GM18511 (cell line): ENCODE measurements around the gene KLRC1.
"Not testable (repeated sequence)": the region's sequence is repeated elsewhere in the genome, so short reads cannot be mapped to it uniquely, and the experiment has no call there.

Experiments used
- ATAC-seq: cut with Tn5 transposase; IDR thresholded peaks from one replicate; pipeline ENCODE4 v1.9.1; 2021; ENCODE audit warnings: mild to moderate bottlenecking, moderate library complexity; ENCODE audit not compliant: unreplicated experiment

Gene KLRC1

GRCh38 chr12:10424260-10424899, 28.8 kb downstream of the KLRC1 start:
- not testable (repeated sequence) for ATAC-seq

- ATAC-seq: not testable (repeated sequence)
Observed at GRCh38 chr12:10422159-10422558, 31.0 kb downstream of the KLRC1 start.

DNA sequence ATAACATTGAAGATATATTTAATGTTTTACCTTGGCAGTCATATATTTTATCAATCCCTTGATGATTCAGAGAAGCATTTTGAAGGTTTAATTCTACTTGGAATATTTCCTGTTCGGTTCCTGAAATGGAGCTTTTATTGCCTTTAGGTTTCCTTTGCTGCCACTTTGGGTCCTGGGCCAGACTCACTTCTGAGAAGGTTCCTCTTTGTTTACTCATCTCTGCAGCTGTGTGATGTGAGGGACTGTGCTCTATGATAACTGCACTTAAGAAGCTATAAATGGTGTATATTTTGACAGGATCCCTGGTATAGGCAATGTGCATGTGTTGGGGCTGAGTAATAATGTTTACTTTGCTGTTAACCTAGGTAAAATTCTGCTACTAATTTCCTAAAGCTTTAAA, 32.8 kb downstream of the KLRC1 start, which contains the start of gene KLRC3:
KLRC3 (minus strand) TSS at position 262 of the 400 bp plus-strand sequence; CDS start at position 217, 45 bp downstream.
- ATAC-seq: not testable (repeated sequence)

DNA sequence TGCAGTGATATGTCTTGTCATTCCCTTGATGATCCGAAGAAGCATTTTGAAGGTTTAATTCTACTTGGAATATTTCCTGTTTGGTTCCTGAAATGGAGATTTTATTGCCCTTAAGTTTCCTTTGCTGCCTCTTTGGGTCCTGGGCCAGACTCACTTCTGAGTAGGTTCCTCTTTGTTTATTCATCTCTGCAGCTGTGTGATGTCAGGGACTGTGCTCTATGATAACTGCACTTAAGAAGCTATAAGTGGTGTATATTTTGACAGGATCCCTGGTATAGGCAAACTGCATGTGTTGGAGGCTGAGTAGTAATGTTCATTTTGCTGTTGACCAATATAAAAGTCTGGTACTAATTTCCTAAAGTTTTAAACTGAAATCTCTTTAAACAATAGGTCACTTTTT, 43.8 kb downstream of the KLRC1 start, which contains the start of gene KLRC4:
KLRC4 (minus strand) TSS at position 366 of the 400 bp plus-strand sequence; CDS start at position 184, 182 bp downstream.
- ATAC-seq: no peak

GRCh38 chr12:10408842-10409241, 44.3 kb downstream of the KLRC1 start:
- no peak for ATAC-seq

DNA sequence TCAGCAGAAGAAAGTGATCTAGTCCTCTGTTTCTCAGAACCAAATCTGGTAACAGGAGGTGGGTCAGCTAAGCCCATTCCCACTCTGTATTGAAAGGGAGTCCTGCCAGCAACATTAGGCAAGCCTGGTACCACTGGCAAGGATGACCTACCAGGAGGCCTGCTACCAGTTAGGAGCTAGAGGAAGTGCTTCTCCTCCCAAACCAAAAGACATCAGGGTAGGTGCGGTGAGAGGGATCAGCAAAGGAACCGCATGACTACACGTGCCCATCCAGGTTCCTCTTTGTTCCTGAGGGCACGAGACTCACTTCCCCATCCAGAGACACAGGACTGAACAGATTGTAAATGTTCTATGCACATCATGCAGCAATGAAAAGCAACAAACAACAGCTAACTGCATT, 46.5 kb downstream of the KLRC1 start:
- no peak for ATAC-seq

DNA sequence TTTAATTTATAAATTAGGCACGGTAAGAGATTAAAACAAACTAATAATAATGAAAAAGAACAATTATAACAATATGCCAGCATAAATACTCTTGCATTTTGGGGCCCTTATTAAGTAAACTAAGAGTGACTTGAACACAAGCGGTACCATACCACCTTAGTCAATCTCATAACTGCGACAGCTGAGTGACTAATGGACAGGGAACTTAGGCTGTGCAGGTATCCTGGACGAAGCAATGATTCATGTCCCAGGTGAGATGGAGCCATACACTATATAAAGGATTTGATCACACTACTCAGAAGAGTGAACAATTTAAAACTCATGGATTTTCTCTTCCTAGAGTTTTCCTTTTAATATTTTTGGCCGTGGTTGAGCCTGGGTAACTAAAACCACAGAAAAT, 47.9 kb downstream of the KLRC1 start:
- no peak for ATAC-seq

DNA sequence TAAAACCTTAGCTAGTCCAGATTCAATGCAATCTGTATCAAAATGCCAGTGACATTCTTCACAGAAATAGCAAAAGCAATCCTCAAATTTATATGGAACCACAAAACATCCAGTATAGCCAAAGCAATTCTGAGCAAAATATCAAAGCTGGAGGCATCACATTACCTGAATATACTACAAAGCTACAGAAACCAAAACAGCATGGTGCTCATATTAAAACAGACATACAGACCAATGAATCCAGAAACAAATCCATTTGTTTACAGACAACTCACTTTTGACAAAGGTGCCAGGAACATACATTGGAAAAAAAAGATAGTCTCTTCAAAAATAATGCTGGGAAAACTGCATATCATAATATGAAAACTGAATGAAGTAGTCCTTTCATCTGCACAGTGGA, 48.4 kb downstream of the KLRC1 start:
- no peak for ATAC-seq

DNA sequence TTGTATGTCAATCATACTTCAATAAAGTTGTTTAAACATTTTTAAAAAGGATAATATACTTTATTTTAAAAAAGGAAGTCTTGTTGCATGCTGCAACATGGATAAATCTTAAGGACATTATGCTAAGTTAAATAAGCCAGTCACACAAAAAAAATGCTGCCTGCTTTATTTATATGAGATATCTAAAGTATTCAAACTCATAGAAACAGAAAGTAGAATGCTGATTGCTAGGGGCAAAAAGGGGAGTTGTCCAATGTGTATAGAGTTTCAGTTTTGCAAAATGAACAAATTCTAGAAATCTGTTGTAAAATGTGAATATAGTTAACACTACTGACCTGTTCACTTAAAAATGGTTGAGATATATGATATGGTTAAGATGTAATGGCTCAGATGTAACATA, 52.3 kb downstream of the KLRC1 start:
- no peak for ATAC-seq

DNA sequence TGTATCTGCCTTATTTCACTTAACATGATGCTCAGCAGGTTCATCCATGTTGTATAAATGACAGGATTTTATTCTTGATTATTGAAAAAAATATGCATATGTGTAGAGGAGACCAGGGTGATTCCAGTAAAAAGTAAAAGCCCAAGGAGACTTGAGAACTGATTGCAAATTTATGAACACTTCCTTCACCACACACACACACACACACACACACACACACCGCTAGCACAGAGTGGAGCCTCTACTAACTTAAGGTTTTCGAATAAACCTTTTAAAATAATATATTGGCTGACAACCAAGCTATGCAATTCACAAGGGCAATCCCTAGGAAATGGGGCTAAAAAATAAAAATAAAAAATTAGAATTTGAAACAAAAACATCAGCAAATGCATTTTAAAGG, 55.0 kb downstream of the KLRC1 start:
- no peak for ATAC-seq

GRCh38 chr12:10397296-10397695, 55.9 kb downstream of the KLRC1 start:
- no peak for ATAC-seq

GRCh38 chr12:10396176-10396575, 57.0 kb downstream of the KLRC1 start:
- ATAC-seq: not testable (repeated sequence)
